ENCODE results near the gene ZFPM1. TPM values are rescaled to one million over a fixed set of nuclear protein-coding genes. Genes with fewer than 3 reads are reported as not detected.

ZFPM1 gene
- total RNA-seq, 1 donor from 2014 or later, result 1.7 TPM

GRCh38 chr16:88460496-88461330, 7.6 kb downstream of the ZFPM1 start:
- Histone ChIP-seq H3K27ac (no peak overlapping the region), H3K4me3 (no peak overlapping the region), H3K27me3 (no peaks in the 10 kb centered on the region), H3K36me3 (no peaks in the 10 kb centered on the region), H3K9me3 (no peaks in the 10 kb centered on the region), H3K4me1 (peaks cover 9% of the 10 kb centered on the region)
- TF ChIP-seq POLR2A (IDR thresholded peaks at IDR 0.05) (no peak), POLR2AphosphoS5 (IDR thresholded peaks at IDR 0.05; ENCODE audit: insufficient read depth in 1 of 2, low read depth in 1 of 2) (no peak)
- TF ChIP-seq, protein P1, sequence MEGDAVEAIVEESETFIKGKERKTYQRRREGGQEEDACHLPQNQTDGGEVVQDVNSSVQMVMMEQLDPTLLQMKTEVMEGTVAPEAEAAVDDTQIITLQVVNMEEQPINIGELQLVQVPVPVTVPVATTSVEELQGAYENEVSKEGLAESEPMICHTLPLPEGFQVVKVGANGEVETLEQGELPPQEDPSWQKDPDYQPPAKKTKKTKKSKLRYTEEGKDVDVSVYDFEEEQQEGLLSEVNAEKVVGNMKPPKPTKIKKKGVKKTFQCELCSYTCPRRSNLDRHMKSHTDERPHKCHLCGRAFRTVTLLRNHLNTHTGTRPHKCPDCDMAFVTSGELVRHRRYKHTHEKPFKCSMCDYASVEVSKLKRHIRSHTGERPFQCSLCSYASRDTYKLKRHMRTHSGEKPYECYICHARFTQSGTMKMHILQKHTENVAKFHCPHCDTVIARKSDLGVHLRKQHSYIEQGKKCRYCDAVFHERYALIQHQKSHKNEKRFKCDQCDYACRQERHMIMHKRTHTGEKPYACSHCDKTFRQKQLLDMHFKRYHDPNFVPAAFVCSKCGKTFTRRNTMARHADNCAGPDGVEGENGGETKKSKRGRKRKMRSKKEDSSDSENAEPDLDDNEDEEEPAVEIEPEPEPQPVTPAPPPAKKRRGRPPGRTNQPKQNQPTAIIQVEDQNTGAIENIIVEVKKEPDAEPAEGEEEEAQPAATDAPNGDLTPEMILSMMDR (IDR thresholded peaks at IDR 0.05), result no peak
- intact Hi-C loops (cut with DNase I), result no loop called here
- DNase-seq (ENCODE audit: extremely low spot score in 2 of 2), result no peak

- Histone ChIP-seq H3K36me3 (no peaks in the 10 kb centered on the region), H3K27me3 (no peaks in the 10 kb centered on the region), H3K9me3 (no peaks in the 10 kb centered on the region), H3K27ac (no peak overlapping the region), H3K4me1 (no peaks in the 10 kb centered on the region), H3K4me3 (no peak overlapping the region)
- TF ChIP-seq POLR2A (IDR thresholded peaks at IDR 0.05) (no peak), POLR2AphosphoS5 (IDR thresholded peaks at IDR 0.05; ENCODE audit: insufficient read depth in 1 of 2, low read depth in 1 of 2) (no peak)
- TF ChIP-seq, protein P1 (IDR thresholded peaks at IDR 0.05), result no peak
- intact Hi-C loops (cut with DNase I), result no loop called here
- no peak for DNase-seq (ENCODE audit: extremely low spot score in 2 of 2)
Observed at GRCh38 chr16:88461331-88462269, 8.5 kb downstream of the ZFPM1 start.

GRCh38 chr16:88462396-88462795, 9.3 kb downstream of the ZFPM1 start:
- H3K27ac ChIP-seq, result no peak overlapping the region
- H3K36me3 ChIP-seq, result no peaks in the 10 kb centered on the region
- intact Hi-C loops (cut with DNase I), result no loop called here
- H3K4me3 ChIP-seq, result no peak overlapping the region
- H3K9me3 ChIP-seq, result no peaks in the 10 kb centered on the region
- H3K4me1 ChIP-seq, result no peaks in the 10 kb centered on the region
- no peaks in the 10 kb centered on the region for H3K27me3 ChIP-seq
- no peak for TF ChIP-seq POLR2AphosphoS5 (IDR thresholded peaks at IDR 0.05; ENCODE audit: insufficient read depth in 1 of 2, low read depth in 1 of 2)
- no peak for DNase-seq (ENCODE audit: extremely low spot score in 2 of 2)

DNA sequence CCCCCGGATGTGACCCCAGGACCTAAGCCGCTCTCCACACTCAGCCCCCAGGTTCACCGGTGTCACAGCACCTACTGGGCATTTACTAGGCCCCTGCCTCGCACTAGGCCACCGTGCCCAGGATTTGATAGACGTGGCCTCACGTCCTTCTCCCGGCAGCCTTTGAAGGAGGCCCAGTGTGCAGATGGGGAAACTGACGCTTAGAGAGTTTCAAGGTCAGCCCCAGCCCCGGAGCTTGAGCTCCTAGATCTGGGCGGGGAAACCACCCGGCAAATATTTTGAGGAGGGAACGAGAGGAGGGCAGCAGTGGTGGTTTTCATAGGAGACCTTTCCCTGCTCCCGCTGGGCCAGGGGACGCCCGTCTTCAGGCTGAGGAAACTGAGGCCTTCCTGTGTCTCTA, 10.3 kb downstream of the ZFPM1 start:
- no peak for DNase-seq (ENCODE audit: extremely low spot score in 2 of 2)
- intact Hi-C loops (cut with DNase I), result no loop called here
- TF ChIP-seq POLR2AphosphoS5 (IDR thresholded peaks at IDR 0.05; ENCODE audit: insufficient read depth in 1 of 2, low read depth in 1 of 2) (no peak), POLR2A (IDR thresholded peaks at IDR 0.05) (no peak)
- TF ChIP-seq, protein P1 (IDR thresholded peaks at IDR 0.05), result no peak
- H3K4me1 ChIP-seq, result peaks cover under 1% of the 10 kb centered on the region
- no peaks in the 10 kb centered on the region for H3K36me3 ChIP-seq
- H3K4me3 ChIP-seq, result no peak overlapping the region
- no peaks in the 10 kb centered on the region for H3K9me3 ChIP-seq
- H3K27ac ChIP-seq, result no peak overlapping the region
- no peaks in the 10 kb centered on the region for H3K27me3 ChIP-seq

- no peak overlapping the region for H3K4me3 ChIP-seq
- TF ChIP-seq, protein P1 (IDR thresholded peaks at IDR 0.05), result no peak
- TF ChIP-seq POLR2A (IDR thresholded peaks at IDR 0.05) (no peak), POLR2AphosphoS5 (IDR thresholded peaks at IDR 0.05; ENCODE audit: insufficient read depth in 1 of 2, low read depth in 1 of 2) (no peak)
- no peak for DNase-seq (ENCODE audit: extremely low spot score in 2 of 2)
- H3K36me3 ChIP-seq, result no peaks in the 10 kb centered on the region
- H3K4me1 ChIP-seq, result peaks cover 8% of the 10 kb centered on the region
- H3K27me3 ChIP-seq, result no peaks in the 10 kb centered on the region
- intact Hi-C loops (cut with DNase I), result no loop called here
- no peak overlapping the region for H3K27ac ChIP-seq
- no peaks in the 10 kb centered on the region for H3K9me3 ChIP-seq
Observed at GRCh38 chr16:88464447-88465318, 11.6 kb downstream of the ZFPM1 start.
